BE2C (cell line): Measurements from ENCODE around the gene ARID3C.

Experiments
- DNase-seq: peaks from one replicate; pipeline ENCODE4 v3.0.0-alpha.2; 2020
- H3K27me3 ChIP-seq: fragments of 250-450 bp; sonication (Bioruptor Pico); 2 replicates; pipeline ENCODE4 v1.5.1; 2020; ENCODE audit warnings: mild to moderate bottlenecking
- H3K36me3 ChIP-seq: fragments of 250-450 bp; sonication (Bioruptor Pico); 2 replicates; pipeline ENCODE4 v1.5.1; 2020; ENCODE audit warnings: mild to moderate bottlenecking
- H3K4me1 ChIP-seq: fragments of 250-450 bp; sonication (Bioruptor Pico); 2 replicates; pipeline ENCODE4 v1.5.1; 2020
- H3K4me3 ChIP-seq: 2 replicates; pipeline ENCODE4 v1.5.1; 2011; ENCODE audit warnings: low read depth, low read length
- H3K9me3 ChIP-seq: fragments of 250-450 bp; sonication (Bioruptor Pico); 2 replicates; pipeline ENCODE4 v1.5.1; 2020
- TF ChIP-seq, protein P1 (sequence below): IDR thresholded peaks from 2 replicates; pipeline ENCODE4 v1.5.1; 2012; ENCODE audit warnings: mild to moderate bottlenecking, low read depth, low read length

Gene ARID3C

DNA sequence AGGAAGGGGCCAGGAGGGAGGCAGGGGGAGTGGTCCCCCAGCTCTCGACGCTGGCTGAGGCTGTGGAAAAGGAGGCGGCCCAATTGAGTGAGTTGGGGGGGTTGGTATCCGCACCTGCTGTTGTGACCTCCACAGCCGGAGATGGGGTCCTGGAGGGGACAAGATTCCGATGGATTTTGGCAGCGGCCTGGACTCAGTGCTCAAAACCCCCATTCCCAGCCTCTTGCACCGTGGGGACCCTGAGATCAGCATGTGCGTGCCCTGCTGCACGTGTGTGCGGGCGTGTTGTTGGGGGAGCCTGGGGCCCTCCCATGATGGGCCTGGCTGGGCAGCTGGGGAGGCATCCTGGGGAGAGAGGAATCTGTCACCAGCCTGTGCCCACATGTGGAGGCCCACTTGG, 54.3 kb downstream of the ARID3C start:
- Histone ChIP-seq H3K9me3 (no peaks in the 10 kb centered on the region), H3K4me1 (peaks cover 66% of the 10 kb centered on the region), H3K36me3 (peaks cover 41% of the 10 kb centered on the region), H3K27me3 (no peaks in the 10 kb centered on the region), H3K4me3 (no peak overlapping the region)
- no peak for DNase-seq
- TF ChIP-seq, protein P1, sequence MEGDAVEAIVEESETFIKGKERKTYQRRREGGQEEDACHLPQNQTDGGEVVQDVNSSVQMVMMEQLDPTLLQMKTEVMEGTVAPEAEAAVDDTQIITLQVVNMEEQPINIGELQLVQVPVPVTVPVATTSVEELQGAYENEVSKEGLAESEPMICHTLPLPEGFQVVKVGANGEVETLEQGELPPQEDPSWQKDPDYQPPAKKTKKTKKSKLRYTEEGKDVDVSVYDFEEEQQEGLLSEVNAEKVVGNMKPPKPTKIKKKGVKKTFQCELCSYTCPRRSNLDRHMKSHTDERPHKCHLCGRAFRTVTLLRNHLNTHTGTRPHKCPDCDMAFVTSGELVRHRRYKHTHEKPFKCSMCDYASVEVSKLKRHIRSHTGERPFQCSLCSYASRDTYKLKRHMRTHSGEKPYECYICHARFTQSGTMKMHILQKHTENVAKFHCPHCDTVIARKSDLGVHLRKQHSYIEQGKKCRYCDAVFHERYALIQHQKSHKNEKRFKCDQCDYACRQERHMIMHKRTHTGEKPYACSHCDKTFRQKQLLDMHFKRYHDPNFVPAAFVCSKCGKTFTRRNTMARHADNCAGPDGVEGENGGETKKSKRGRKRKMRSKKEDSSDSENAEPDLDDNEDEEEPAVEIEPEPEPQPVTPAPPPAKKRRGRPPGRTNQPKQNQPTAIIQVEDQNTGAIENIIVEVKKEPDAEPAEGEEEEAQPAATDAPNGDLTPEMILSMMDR, result no peak

DNA sequence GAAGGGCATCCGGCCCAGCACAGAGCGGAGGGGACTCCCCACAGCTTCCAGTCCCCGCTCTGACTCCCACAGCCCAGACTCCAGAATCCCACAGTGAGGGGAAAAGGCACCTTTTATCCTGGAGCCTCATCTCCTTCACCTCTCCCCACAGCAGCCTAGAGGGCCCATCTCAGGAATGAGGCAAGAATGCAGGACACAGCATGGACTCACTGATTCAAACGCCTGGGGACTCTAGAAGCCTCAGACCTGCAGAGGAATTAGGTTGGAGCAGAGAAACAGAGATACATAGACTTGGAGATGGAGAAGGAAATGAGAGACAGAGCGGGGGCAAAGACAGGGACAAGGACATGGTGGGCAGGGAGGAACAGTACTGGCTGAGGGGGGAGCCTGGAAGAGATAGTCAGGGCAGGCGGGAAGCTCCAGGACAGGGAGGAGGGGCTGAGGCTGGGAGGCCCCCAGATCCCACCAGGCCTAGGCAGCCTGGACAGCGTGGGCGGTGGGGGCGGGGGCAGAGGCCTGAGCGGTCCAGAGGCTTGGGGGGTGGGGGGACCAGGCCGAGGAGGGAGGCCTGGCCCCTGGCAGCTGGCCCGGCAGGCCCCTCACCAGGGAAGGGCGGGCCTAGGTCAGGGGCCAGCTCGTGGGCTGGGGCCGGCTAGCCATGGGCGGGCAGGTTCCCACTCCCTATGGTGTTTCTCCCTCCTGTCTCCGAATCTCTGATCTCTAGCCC, 55.1 kb downstream of the ARID3C start:
- no peak for DNase-seq
- Histone ChIP-seq H3K36me3 (peaks cover 43% of the 10 kb centered on the region), H3K9me3 (no peaks in the 10 kb centered on the region), H3K27me3 (no peaks in the 10 kb centered on the region), H3K4me1 (peaks cover 68% of the 10 kb centered on the region), H3K4me3 (no peak overlapping the region)
- TF ChIP-seq, protein P1, result no peak

DNA sequence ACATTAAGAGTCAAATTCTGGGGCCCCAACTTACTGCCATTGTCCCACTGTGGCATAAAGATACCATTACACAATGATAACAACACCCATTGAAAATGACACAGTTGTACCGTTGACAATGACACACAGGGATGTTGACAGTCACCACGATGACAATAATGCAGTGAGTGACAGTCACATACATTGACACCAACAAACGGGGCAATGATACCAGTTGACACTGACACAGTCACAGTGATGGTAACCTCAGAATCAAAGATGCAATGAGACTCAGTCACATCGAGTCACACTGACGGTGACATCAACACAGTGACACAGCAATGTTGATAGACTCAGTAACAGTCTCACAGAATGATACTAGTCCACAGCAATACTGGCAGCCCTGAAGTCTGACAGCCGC, 56.2 kb downstream of the ARID3C start:
- Histone ChIP-seq H3K27me3 (no peaks in the 10 kb centered on the region), H3K36me3 (peaks cover 55% of the 10 kb centered on the region), H3K4me1 (peaks cover 75% of the 10 kb centered on the region), H3K9me3 (no peaks in the 10 kb centered on the region), H3K4me3 (no peak overlapping the region)
- DNase-seq, result no peak
- TF ChIP-seq, protein P1, result no peak

DNA sequence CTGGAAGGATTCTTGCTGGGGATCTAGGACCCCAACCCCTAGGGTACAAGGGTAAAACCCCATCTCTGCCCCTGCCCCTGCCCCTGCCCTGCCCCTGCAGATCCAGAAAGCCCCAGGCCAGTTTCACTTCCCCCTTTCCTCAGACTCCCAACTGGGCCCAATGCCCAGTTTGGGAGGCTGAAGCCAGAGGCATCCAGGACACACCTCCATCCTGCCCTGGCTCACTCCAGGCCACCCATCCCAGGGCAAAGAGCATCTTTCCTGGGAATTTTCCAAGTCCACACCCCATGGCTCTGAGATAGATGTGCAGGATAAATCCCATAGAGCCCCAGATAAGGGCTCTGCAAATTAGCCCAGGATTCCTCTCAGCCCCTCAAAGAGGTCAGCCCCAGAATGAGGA, 56.8 kb downstream of the ARID3C start:
- Histone ChIP-seq H3K4me1 (peaks cover 75% of the 10 kb centered on the region), H3K9me3 (no peaks in the 10 kb centered on the region), H3K36me3 (peaks cover 59% of the 10 kb centered on the region), H3K4me3 (no peak overlapping the region), H3K27me3 (no peaks in the 10 kb centered on the region)
- TF ChIP-seq, protein P1, result no peak
- DNase-seq, result peak; percentile 34

DNA sequence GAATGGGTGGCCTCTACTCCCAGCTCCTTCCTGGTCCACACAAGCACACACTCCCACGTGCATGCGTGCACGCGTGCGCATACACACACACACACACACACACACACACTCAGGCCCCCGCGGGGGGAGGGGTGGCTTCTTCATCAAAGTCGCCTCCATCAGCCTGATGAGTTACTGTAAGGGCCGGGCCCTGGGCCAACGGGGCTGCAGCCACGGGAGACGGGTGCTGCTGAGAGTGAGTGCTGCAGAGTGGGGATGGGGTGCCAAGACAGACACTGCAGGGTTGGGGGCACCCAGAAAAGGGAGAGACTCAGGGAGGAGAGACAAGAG, 57.4 kb downstream of the ARID3C start:
- Histone ChIP-seq H3K4me3 (no peak overlapping the region), H3K9me3 (no peaks in the 10 kb centered on the region), H3K4me1 (peaks cover 75% of the 10 kb centered on the region), H3K27me3 (no peaks in the 10 kb centered on the region), H3K36me3 (peaks cover 62% of the 10 kb centered on the region)
- TF ChIP-seq, protein P1, result no peak
- no peak for DNase-seq
